Measurements from ENCODE around the gene SBF2.

SBF2 gene

GRCh38 chr11:10322830-10323792 is 29.1 kb upstream of the SBF2 start:
- no peak overlapping the region for H3K4me3 ChIP-seq (ENCODE audit: control insufficient read depth, low read depth, low read length)
- DNase-seq (ENCODE audit: low read depth): no peak
- TF ChIP-seq, protein P1, sequence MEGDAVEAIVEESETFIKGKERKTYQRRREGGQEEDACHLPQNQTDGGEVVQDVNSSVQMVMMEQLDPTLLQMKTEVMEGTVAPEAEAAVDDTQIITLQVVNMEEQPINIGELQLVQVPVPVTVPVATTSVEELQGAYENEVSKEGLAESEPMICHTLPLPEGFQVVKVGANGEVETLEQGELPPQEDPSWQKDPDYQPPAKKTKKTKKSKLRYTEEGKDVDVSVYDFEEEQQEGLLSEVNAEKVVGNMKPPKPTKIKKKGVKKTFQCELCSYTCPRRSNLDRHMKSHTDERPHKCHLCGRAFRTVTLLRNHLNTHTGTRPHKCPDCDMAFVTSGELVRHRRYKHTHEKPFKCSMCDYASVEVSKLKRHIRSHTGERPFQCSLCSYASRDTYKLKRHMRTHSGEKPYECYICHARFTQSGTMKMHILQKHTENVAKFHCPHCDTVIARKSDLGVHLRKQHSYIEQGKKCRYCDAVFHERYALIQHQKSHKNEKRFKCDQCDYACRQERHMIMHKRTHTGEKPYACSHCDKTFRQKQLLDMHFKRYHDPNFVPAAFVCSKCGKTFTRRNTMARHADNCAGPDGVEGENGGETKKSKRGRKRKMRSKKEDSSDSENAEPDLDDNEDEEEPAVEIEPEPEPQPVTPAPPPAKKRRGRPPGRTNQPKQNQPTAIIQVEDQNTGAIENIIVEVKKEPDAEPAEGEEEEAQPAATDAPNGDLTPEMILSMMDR (IDR thresholded peaks at IDR 0.05; ENCODE audit: control insufficient read depth, insufficient read depth, low read depth, low read length, missing control alignments): peak; percentile 43

- no peak for DNase-seq (ENCODE audit: low read depth)
- TF ChIP-seq, protein P1 (IDR thresholded peaks at IDR 0.05; ENCODE audit: control insufficient read depth, insufficient read depth, low read depth, low read length, missing control alignments): no peak
- no peak overlapping the region for H3K4me3 ChIP-seq (ENCODE audit: control insufficient read depth, low read depth, low read length)
Observed at GRCh38 chr11:10322401-10322800, 28.4 kb upstream of the SBF2 start.

DNA sequence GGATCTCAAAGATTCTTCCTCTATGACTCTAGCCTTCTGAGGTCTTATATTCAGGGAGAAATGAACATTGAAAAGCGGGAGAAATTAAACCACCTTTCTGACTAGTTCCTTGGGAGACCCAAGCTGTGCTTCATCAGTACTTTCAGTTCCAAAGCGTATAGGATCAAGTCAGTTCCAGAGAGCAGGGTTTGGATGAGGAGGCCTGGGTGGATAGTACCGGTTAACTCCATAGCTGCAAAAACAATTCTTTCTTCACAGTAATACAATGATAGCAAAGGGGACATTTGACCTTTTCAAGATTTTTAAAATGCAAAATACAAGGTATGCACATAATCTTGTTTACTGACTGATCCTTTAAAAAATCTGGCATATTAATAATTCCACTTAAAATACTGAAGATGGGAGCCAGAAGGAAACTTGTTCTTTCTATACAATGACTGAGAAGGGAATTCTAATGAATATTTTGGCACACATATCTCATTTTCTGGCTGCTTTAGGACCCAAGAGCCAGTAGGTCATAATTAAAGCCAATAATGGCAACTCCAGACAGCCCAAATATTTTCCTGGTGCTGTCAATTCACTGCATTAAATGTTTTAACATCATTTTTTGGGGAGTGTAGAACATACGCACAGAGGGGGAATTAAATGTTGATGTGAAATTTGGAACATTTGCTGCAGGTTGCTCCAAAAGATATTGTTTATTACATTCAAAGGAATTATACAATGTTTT is 26.9 kb upstream of the SBF2 start:
- TF ChIP-seq, protein P1 (IDR thresholded peaks at IDR 0.05; ENCODE audit: control insufficient read depth, insufficient read depth, low read depth, low read length, missing control alignments): no peak
- no peak for DNase-seq (ENCODE audit: low read depth)
- H3K4me3 ChIP-seq (ENCODE audit: control insufficient read depth, low read depth, low read length): no peak overlapping the region

DNA sequence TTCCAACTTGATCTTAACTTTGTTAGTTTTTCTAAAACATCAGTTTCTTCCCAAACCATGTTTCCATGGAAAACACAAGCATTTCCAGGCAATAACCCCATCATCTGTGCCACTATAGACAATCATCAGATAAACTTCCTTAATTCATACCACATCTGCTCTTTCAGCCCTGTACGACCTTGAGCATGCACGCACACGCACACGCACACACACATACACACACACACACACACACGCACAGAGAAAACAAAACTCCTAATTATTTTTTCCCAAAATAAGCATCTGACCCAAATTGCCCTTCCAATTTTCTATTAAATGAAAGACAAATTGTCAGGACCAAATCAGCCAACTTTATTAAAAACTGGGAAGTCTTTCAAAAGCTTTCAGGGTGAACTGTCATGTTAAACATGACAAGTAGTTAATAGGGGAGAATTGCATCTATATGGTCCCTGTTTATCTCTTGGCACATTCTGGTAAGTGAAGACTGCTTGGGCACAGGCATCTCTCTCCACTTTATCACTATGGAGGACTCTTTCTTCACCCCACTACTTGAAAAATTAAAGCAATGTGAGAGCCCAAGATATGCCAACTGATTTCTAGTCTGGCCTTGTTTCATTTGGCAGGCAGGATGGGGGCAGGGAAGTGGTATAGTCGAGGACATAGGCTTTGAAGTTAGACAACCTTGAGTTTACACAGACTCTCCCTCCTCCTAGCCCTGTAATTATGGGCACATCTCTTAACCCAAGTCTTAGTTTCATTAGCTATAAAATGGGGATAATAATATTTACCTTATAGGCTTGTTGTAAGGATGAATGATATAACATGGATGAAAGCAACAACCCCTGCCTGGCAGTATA is 25.9 kb upstream of the SBF2 start:
- no peak for DNase-seq (ENCODE audit: low read depth)
- TF ChIP-seq, protein P1 (IDR thresholded peaks at IDR 0.05; ENCODE audit: control insufficient read depth, insufficient read depth, low read depth, low read length, missing control alignments): no peak
- H3K4me3 ChIP-seq (ENCODE audit: control insufficient read depth, low read depth, low read length): no peak overlapping the region

DNA sequence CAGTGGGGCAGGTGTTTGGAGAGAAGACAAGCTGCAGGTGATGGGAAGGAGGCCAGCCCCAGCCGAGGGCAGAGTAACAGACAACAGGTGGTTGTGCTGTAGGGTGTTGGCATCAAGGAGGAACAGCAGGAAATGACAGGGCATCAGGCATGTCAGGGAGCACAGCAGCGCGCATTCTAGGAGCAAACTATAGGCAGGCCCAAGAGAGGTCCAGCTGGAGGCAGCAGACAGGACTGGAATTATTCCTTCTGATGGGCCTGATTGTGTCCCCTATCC is 24.4 kb upstream of the SBF2 start:
- no peak overlapping the region for H3K4me3 ChIP-seq (ENCODE audit: control insufficient read depth, low read depth, low read length)
- no peak for DNase-seq (ENCODE audit: low read depth)
- TF ChIP-seq, protein P1 (IDR thresholded peaks at IDR 0.05; ENCODE audit: control insufficient read depth, insufficient read depth, low read depth, low read length, missing control alignments): no peak

All from AG09309 (cell line).